CD4-positive, alpha-beta T cell (primary cell): ENCODE data around the gene HERC5. TPM values are rescaled to one million over a fixed set of nuclear protein-coding genes. Genes with fewer than 3 reads are reported as not detected.

Experiments used
- ATAC-seq: fragments of 200-7000 bp; cut with Tn5 transposase; one replicate; pipeline ENCODE4 v1.10.0; 2022; ENCODE audit warnings: mild to moderate bottlenecking; ENCODE audit not compliant: poor library complexity
- CTCF ChIA-PET: fragments of 350-600 bp; sonication (Branson Sonifier 250); formaldehyde crosslinking; loops from one replicate; lab custom pipeline; 2021; ENCODE audit warnings: antibody characterized with exemption, inconsistent platforms; lab: Charles Lee
- POLR2A ChIA-PET: fragments of 350-600 bp; sonication (Branson Sonifier 250); formaldehyde crosslinking; loops from one replicate; lab custom pipeline; 2021; ENCODE audit warnings: antibody characterized with exemption, inconsistent platforms; lab: Charles Lee
- DNase-seq, 14 experiments: peaks; one replicate each; pipeline ENCODE4 v3.0.0-alpha.2; 2013 to 2020; ENCODE audit warnings: mixed read lengths in 2 of 14
- H3K27ac ChIP-seq, 2 donors: one replicate each; pipeline versions ENCODE4 v1.5.1 to v1.7.0; 2013; ENCODE audit warnings: low read length in 2 of 2, low read depth in 1 of 2, mild to moderate bottlenecking in 1 of 2
- H3K27me3 ChIP-seq, 2 experiments: 1 replicate in 1 of 2; 2 replicates in 1 of 2; pipeline versions ENCODE4 v1.6.1 to v1.7.0; 2013; ENCODE audit warnings: low read length in 2 of 2, control low read depth in 1 of 2, mild to moderate bottlenecking in 1 of 2, moderate library complexity in 1 of 2; ENCODE audit not compliant: insufficient read depth in 2 of 2, control insufficient read depth in 1 of 2
- H3K36me3 ChIP-seq: one replicate; pipeline ENCODE4 v1.6.1; 2013; ENCODE audit warnings: low read length, control low read depth; ENCODE audit not compliant: insufficient read depth
- H3K4me1 ChIP-seq: one replicate; pipeline ENCODE4 v1.6.1; 2013; ENCODE audit warnings: low read length, control low read depth; ENCODE audit not compliant: insufficient read depth
- H3K4me3 ChIP-seq: one replicate; pipeline ENCODE4 v1.5.1; 2013; ENCODE audit warnings: mild to moderate bottlenecking, low read length, moderate library complexity
- H3K9me3 ChIP-seq, 2 experiments: 1 replicate in 1 of 2; 2 replicates in 1 of 2; pipeline versions ENCODE4 v1.6.1 to v1.7.0; 2013; ENCODE audit warnings: low read length in 2 of 2, mild to moderate bottlenecking in 2 of 2, control low read depth in 1 of 2, moderate library complexity in 1 of 2; ENCODE audit not compliant: control insufficient read depth in 1 of 2, insufficient read depth in 1 of 2
- H3K27ac Mint-ChIP-seq: one replicate; pipeline ENCODE4 v1.8.0; 2020; ENCODE audit warnings: mixed read lengths
- H3K27me3 Mint-ChIP-seq: one replicate; pipeline ENCODE4 v1.8.0; 2021; ENCODE audit warnings: mixed read lengths
- H3K36me3 Mint-ChIP-seq: one replicate; pipeline ENCODE4 v1.8.0; 2021; ENCODE audit warnings: low read depth, mixed read lengths
- H3K4me1 Mint-ChIP-seq: one replicate; pipeline ENCODE4 v1.8.0; 2021; ENCODE audit warnings: low read depth, mixed read lengths
- H3K4me3 Mint-ChIP-seq: one replicate; pipeline ENCODE4 v1.8.0; 2020; ENCODE audit warnings: mild to moderate bottlenecking, mixed read lengths
- H3K9me3 Mint-ChIP-seq: one replicate; pipeline ENCODE4 v1.8.0; 2020; ENCODE audit warnings: mixed read lengths
- intact Hi-C, 2 experiments: fragments of 100-400 bp; cut with DNase I in 1 of 2; cut with micrococcal nuclease in 1 of 2; formaldehyde crosslinking; loops; one replicate each; pipeline versions ENCODE4 v1.15.1 to v1.9.0; 2023 to 2025; cut with DNase I, micrococcal nuclease
- total RNA-seq, 174 experiments: library from RNA in 2 of 174; stranded (reverse) in 2 of 174; gene quantifications; one replicate each; pipeline ENCODE4 v1.2.3 and lab custom pipeline; 2021 to 2026
- TF ChIP-seq, protein P1 (sequence below): fragments of 200-600 bp; IDR thresholded peaks from one replicate; pipeline ENCODE4 v1.8.0; 2022; ENCODE audit warnings: antibody characterized with exemption, mild to moderate bottlenecking

HERC5 gene
- total RNA-seq, 2 experiments from 2014 or later: 23.6 to 23.9 TPM

DNA sequence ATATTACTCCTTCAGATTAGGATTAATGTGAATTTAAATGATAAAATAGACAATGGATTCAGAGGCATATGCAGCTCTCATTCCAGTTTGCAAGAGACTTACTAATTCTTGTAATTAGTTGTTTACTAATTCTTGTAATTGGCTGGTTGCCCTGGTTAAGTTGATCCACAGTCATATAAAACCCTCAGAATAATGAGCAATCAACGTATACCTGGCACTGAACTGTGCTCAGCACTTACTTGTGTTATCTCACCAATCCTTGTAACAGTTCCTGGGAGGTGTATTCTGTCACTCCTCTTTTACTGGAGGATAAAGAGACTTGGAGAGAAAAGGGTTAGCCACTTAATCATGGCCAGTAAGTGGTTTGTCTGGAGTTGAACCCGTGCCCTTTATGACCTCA, 10.5 kb downstream of the HERC5 start:
- Histone ChIP-seq H3K27me3 (no peaks in the 10 kb centered on the region), H3K4me1 (peaks cover 2% of the 10 kb centered on the region), H3K27ac (no peak overlapping the region), H3K36me3 (peaks cover 35% of the 10 kb centered on the region), H3K9me3 (no peaks in the 10 kb centered on the region), H3K4me3 (no peak overlapping the region)
- Mint-ChIP-seq H3K27ac (no peak overlapping the region), H3K9me3 (no peaks in the 10 kb centered on the region), H3K36me3 (peaks cover 84% of the 10 kb centered on the region), H3K4me1 (peaks cover 7% of the 10 kb centered on the region), H3K4me3 (no peak overlapping the region), H3K27me3 (no peaks in the 10 kb centered on the region)
- ATAC-seq (no peak), DNase-seq (no peak)
- CTCF ChIA-PET: no interaction called here
- intact Hi-C loops: loop anchor here in 1 of 2 experiments (10.0 kb wide), 1 partner anchor 647 kb away; the partner anchor contains the start of gene TIGD2
- TF ChIP-seq, protein P1, sequence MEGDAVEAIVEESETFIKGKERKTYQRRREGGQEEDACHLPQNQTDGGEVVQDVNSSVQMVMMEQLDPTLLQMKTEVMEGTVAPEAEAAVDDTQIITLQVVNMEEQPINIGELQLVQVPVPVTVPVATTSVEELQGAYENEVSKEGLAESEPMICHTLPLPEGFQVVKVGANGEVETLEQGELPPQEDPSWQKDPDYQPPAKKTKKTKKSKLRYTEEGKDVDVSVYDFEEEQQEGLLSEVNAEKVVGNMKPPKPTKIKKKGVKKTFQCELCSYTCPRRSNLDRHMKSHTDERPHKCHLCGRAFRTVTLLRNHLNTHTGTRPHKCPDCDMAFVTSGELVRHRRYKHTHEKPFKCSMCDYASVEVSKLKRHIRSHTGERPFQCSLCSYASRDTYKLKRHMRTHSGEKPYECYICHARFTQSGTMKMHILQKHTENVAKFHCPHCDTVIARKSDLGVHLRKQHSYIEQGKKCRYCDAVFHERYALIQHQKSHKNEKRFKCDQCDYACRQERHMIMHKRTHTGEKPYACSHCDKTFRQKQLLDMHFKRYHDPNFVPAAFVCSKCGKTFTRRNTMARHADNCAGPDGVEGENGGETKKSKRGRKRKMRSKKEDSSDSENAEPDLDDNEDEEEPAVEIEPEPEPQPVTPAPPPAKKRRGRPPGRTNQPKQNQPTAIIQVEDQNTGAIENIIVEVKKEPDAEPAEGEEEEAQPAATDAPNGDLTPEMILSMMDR: no peak
- POLR2A ChIA-PET: interaction anchor here (1.3 kb wide), 1 partner anchor 183 kb away, joined by 3 read pairs; the partner anchor contains the start of gene PPM1K

DNA sequence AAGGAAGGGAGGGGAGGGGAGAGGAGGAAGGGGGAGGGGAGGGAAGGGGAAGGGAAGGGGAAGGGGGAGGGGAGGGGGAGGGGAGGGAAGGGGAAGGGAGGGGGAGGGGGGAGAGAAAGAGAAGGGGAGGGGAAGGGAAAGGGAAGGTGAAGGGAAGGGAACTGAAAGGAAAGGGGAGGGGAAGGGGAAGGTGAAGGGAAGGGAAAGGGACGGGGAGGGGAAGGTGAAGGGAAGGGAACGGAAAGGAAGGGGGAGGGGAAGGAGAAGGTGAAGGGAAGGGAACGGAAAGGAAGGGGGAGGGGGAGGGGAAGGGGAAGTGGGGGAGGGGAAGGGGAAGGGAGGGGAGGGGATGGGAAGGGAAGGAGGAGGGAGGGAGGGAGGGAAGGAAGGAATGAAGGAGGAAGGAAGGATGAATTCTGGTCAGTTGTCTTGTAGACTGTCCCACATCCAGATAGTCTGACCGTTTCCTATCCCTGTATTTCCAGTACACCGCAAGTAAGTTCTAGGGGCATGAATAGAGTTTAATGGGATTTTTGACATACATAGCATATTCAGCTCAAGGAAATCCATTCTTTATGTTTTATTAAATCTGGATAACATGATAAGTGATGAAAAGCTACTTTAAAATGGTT, 20.4 kb downstream of the HERC5 start:
- ChIA-PET CTCF (no interaction called here), POLR2A (interaction anchor here (0.7 kb wide), 1 partner anchor 36 kb away, joined by 4 read pairs; no protein-coding TSS in a partner anchor)
- no peak for DNase-seq
- intact Hi-C loops: no loop called here
- H3K4me1 Mint-ChIP-seq: peaks cover 5% of the 10 kb centered on the region
- no peaks in the 10 kb centered on the region for H3K27me3 Mint-ChIP-seq
- H3K27ac Mint-ChIP-seq: no peak overlapping the region
- no peaks in the 10 kb centered on the region for H3K9me3 Mint-ChIP-seq
- no peak overlapping the region for H3K4me3 Mint-ChIP-seq
- H3K36me3 Mint-ChIP-seq: peaks cover 65% of the 10 kb centered on the region
- H3K36me3 ChIP-seq: peaks cover 11% of the 10 kb centered on the region
- H3K9me3 ChIP-seq: no peaks in the 10 kb centered on the region
- H3K4me3 ChIP-seq: no peak overlapping the region
- TF ChIP-seq, protein P1: no peak
- H3K27ac ChIP-seq: no peak overlapping the region
- H3K4me1 ChIP-seq: no peaks in the 10 kb centered on the region
- no peak for ATAC-seq
- H3K27me3 ChIP-seq: no peaks in the 10 kb centered on the region

DNA sequence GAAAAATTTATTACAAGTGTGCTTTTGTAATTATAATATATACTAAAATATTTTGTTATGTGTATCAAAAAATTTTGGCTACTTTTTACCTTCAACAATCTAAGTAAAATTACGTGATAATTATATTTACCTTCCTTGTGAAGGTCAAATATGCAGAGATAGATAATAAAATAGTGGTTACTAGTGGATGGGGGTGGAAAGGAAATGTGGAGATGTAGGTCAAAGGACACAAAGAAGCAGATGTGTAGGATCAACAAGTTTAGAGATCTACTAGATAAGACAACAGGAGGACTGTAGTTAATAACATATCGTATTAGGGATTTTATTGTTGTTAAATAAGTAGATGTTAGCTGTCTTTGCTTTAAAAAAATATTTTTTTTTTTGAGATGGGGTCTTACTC, 21.3 kb downstream of the HERC5 start:
- Mint-ChIP-seq H3K27me3 (no peaks in the 10 kb centered on the region), H3K4me3 (no peak overlapping the region), H3K36me3 (peaks cover 64% of the 10 kb centered on the region), H3K9me3 (no peaks in the 10 kb centered on the region), H3K4me1 (peaks cover 5% of the 10 kb centered on the region), H3K27ac (no peak overlapping the region)
- TF ChIP-seq, protein P1: no peak
- H3K27me3 ChIP-seq: no peaks in the 10 kb centered on the region
- ChIA-PET CTCF (no interaction called here), POLR2A (no interaction called here)
- ATAC-seq (no peak), DNase-seq (no peak)
- intact Hi-C loops: no loop called here
- H3K36me3 ChIP-seq: peaks cover 5% of the 10 kb centered on the region
- no peaks in the 10 kb centered on the region for H3K9me3 ChIP-seq
- H3K27ac ChIP-seq: no peak overlapping the region
- H3K4me1 ChIP-seq: no peaks in the 10 kb centered on the region
- no peak overlapping the region for H3K4me3 ChIP-seq
